Lower leg skin (tissue), 4 donors: ENCODE data around the gene SCYGR4. TPM values are rescaled to one million over a fixed set of nuclear protein-coding genes. Genes with fewer than 3 reads are reported as not detected.

Experiments
- DNase-seq, 2 donors: peaks; one replicate each; pipeline ENCODE4 v3.0.0-alpha.2; 2019; ENCODE audit warnings: low spot score in 2 of 2
- H3K4me3 ChIP-seq: fragments of 200-600 bp; sonication (generic); 2 replicates; pipeline ENCODE4 v1.5.1; 2017; ENCODE audit warnings: mild to moderate bottlenecking, low read depth; ENCODE audit not compliant: poor library complexity, severe bottlenecking
- CTCF ChIP-seq, 3 donors: fragments of 450-650 bp; IDR thresholded peaks; one replicate each; pipeline ENCODE4 v1.5.1; 2016; ENCODE audit warnings: antibody characterized with exemption in 3 of 3, mild to moderate bottlenecking in 3 of 3, moderate library complexity in 2 of 3
- POLR2A ChIP-seq, 2 donors: fragments of 450-650 bp; IDR thresholded peaks; one replicate each; pipeline ENCODE4 v1.6.1; 2016 to 2017; ENCODE audit warnings: antibody characterized with exemption in 2 of 2, mild to moderate bottlenecking in 1 of 2, moderate library complexity in 1 of 2
- WGBS, 2 donors: methylation state at CpG; one replicate each; pipeline ENCODE4 v1.1.5; 2018; 5-methylcytosine and 5-hydroxymethylcytosine counted together
- intact Hi-C: fragments of 100-400 bp; cut with DNase I; formaldehyde crosslinking; loops from one replicate; pipeline ENCODE4 v1.15.0; 2023; ENCODE audit warnings: low total_unique reads
- total RNA-seq, 4 donors: library from RNA; depleted of rRNA; stranded (reverse); fragments of >200 nt; gene quantifications; one replicate each; pipeline ENCODE4 v1.1.0, GENCODE V29; 2016

SCYGR4 gene
- total RNA-seq, 4 donors from 2014 or later = 5.1 TPM; not detected in 3

- 94 to 96% methylated on average over 2 to 4 of the region's 4 CpGs for WGBS, 2 donors
- H3K4me3 ChIP-seq = no peak within 1 kb of the TSS
- no peak for DNase-seq
- TF ChIP-seq CTCF (IDR thresholded peaks at IDR 0.05) (no peak), POLR2A (IDR thresholded peaks at IDR 0.05) (no peak)
- intact Hi-C loops = no loop called here
These were observed 2.6 kb upstream of the SCYGR4 start, which contains the start of gene SCYGR3 for GRCh38 chr2:227614740-227615139. Gene SCYGR3 (minus strand): TSS chr2:227614840. CDS start chr2:227614840, 0 bp downstream.

GRCh38 chr2:227615181-227615580 lies 2.1 kb upstream of the SCYGR4 start:
- TF ChIP-seq CTCF (IDR thresholded peaks at IDR 0.05) = no peak
- no peak for TF ChIP-seq POLR2A (IDR thresholded peaks at IDR 0.05)
- DNase-seq = no peak
- no peak overlapping the region for H3K4me3 ChIP-seq
- 92 to 94% methylated on average over 4 of the region's 4 CpGs for WGBS, 2 donors
- intact Hi-C loops = no loop called here

DNA sequence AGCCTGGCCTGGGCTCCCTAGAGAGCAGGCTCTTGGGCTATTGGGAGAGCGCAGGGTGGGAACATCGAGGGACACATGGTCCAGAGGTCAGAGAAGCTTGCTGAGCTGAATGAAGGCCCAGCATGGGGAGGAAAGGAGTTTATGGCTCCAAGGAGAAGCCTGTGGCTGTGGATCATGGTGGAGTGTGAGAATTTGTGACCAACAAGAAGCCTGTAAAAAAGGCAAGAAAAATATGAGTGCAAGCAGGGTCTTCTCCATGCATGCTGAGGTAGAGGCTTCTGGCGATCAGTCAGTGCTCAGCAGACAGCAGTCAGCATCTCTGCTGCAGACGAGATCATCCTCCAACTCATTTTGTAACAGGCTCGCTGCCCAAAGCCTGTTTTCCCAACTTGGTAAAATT lies 1.4 kb upstream of the SCYGR4 start:
- no peak for DNase-seq
- H3K4me3 ChIP-seq = no peak overlapping the region
- TF ChIP-seq CTCF (IDR thresholded peaks at IDR 0.05) = no peak
- intact Hi-C loops = no loop called here
- WGBS, 2 donors = 64 to 65% methylated on average over 5 of the region's 5 CpGs

DNA sequence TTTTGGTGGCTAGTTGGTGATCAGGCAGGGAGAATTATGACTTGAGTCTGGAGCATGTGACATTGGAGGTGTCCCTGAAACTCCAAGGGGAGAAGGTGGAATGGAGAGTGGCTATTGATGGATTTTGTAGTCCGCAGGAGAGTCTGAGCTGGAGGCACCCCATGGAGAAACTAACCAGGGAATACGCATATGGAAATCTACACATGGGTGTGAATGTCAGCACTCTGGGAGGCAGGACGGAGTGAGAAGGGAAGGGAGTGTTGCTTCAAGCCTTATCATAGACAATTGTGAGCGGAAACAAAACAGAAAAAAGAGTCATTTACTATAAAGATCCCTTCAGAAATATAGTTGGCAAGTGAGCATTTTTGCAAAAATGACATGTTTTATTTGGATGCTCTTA lies 667 bp upstream of the SCYGR4 start:
- WGBS, 2 donors = 50 to 56% methylated on average over 4 of the region's 4 CpGs
- DNase-seq = no peak
- TF ChIP-seq POLR2A (IDR thresholded peaks at IDR 0.05) (no peak), CTCF (IDR thresholded peaks at IDR 0.05) (no peak)
- intact Hi-C loops = no loop called here
- no peak overlapping the region for H3K4me3 ChIP-seq

DNA sequence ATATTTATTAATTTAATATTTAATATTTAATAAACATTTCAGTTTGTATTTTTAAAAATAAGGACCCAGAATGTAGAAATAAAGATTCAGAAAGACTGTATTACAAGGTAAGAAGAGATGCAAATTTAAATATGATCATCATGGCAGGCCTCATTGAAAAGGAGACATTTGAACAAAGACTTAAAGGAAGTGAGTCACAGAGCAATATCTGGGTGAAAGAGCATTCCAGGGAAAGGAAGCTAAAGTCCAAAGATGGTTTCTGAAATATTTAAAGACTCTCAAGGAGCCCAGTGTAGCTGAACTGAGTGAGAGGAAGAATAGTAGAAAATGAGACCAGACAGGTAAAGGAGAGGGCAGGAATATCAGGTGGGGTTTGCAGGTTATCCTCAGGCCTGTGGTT lies 5.9 kb downstream of the SCYGR4 start:
- no peak for TF ChIP-seq POLR2A (IDR thresholded peaks at IDR 0.05)
- TF ChIP-seq CTCF (IDR thresholded peaks at IDR 0.05) = no peak

DNA sequence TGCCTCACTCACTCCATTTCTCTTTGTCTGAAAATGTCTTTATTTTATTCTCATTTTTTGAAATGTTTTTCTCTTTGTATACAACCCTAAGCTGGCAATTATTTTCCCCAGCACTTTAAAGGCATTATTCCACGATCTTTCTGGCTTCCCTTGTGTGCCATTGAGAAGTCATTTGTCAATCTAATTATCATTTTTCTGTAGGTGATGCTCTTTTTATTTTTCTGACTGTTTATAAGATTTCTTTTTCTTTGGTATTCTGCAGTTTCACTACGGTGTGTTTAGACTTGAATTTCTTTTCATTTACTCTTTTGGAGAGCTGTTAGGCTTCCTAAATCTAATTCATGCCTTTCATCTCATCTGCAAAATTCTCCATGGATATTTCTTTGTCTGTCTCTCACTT lies 8.1 kb downstream of the SCYGR4 start:
- TF ChIP-seq POLR2A (IDR thresholded peaks at IDR 0.05) (no peak), CTCF (IDR thresholded peaks at IDR 0.05) (no peak)
- no peak for DNase-seq
- WGBS, 2 donors = 45 to 66% methylated on average over 2 of the region's 2 CpGs
- H3K4me3 ChIP-seq = no peak overlapping the region
- intact Hi-C loops = no loop called here

More for the DNA sequence above, 5.9 kb downstream of the SCYGR4 start:
- DNase-seq = no peak
- H3K4me3 ChIP-seq = no peak overlapping the region
- intact Hi-C loops = no loop called here
